ENCODE measurements around the gene COX5A. TPM values are rescaled to one million over a fixed set of nuclear protein-coding genes. Genes with fewer than 3 reads are reported as not detected.

The COX5A gene
- total and polyA plus RNA-seq, 2 of the 4 experiments (the other 2 are of a cell fraction), result 39.8 to 141 TPM

DNA sequence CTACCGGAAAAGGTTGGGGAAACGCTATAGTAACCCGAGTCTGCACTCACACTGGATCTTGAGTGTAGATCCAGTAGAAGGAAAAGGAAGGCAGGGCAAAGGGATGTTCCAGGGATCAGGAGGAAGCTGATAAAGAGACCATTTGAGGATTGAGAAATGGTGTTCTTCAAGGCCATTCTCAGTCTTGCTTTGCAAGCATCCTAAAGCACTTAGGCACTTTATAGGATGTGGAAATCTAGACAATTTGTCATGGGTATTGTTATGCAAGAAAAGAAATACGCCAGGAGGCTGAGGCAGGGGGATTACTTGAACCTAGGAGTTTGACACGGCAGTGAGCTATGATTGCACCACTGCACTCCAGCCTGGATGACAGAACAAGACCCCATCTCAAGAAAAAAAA lies 44.3 kb upstream of the COX5A start (continued):
- TF ChIP-seq, protein P1, sequence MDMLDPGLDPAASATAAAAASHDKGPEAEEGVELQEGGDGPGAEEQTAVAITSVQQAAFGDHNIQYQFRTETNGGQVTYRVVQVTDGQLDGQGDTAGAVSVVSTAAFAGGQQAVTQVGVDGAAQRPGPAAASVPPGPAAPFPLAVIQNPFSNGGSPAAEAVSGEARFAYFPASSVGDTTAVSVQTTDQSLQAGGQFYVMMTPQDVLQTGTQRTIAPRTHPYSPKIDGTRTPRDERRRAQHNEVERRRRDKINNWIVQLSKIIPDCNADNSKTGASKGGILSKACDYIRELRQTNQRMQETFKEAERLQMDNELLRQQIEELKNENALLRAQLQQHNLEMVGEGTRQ (IDR thresholded peaks at IDR 0.05; ENCODE audit: low read depth, low read length), result no peak
- TF ChIP-seq, protein P2, sequence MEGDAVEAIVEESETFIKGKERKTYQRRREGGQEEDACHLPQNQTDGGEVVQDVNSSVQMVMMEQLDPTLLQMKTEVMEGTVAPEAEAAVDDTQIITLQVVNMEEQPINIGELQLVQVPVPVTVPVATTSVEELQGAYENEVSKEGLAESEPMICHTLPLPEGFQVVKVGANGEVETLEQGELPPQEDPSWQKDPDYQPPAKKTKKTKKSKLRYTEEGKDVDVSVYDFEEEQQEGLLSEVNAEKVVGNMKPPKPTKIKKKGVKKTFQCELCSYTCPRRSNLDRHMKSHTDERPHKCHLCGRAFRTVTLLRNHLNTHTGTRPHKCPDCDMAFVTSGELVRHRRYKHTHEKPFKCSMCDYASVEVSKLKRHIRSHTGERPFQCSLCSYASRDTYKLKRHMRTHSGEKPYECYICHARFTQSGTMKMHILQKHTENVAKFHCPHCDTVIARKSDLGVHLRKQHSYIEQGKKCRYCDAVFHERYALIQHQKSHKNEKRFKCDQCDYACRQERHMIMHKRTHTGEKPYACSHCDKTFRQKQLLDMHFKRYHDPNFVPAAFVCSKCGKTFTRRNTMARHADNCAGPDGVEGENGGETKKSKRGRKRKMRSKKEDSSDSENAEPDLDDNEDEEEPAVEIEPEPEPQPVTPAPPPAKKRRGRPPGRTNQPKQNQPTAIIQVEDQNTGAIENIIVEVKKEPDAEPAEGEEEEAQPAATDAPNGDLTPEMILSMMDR (conservative IDR thresholded peaks at IDR 0.05; ENCODE audit: low read depth, low read length), result no peak
- no peak for TF ChIP-seq POLR2A (IDR thresholded peaks at IDR 0.05; ENCODE audit: low read depth, low read length)

DNA sequence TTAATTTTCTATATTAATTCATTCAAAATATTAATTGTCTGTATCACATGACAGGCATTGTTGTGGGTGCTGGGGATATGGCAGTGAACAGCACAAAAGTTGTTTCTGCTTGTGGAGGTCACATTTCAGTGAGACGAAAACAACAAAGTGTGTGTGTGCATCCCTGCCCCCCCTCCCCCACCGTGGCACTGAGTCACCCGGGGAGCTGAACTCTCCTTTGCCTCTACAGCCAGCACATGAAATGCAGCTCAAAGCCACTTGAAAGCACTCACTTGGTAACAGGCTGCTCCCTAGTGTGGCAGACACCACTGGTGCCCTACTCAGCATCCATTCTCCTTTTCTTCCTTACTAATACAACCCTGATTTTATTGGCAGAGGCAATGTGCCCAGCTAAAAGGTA lies 40.6 kb upstream of the COX5A start:
- H2BK15ac ChIP-seq (ENCODE audit: low read depth, low read length), result no peak overlapping the region
- H3K36me3 ChIP-seq (ENCODE audit: control insufficient read depth, insufficient read depth, low read length), result no peaks in the 10 kb centered on the region
- CTCF ChIA-PET, result no interaction called here
- H3K18ac ChIP-seq (ENCODE audit: low read depth, low read length), result no peak overlapping the region
- no peak overlapping the region for H3K4me2 ChIP-seq (ENCODE audit: low read depth, low read length)
- no peak overlapping the region for H3K4me3 ChIP-seq (ENCODE audit: insufficient read depth, low read depth, low read length)
- ATAC-seq (ENCODE audit: low read depth), result peak; percentile 64
- no peak overlapping the region for H4K91ac ChIP-seq (ENCODE audit: insufficient read depth, low read depth, low read length)
- H2BK20ac ChIP-seq (ENCODE audit: low read depth, low read length), result no peak overlapping the region
- no peak overlapping the region for H3K27ac ChIP-seq (ENCODE audit: insufficient read depth, low read length)
- H2BK5ac ChIP-seq (ENCODE audit: low read depth, low read length, poor library complexity, severe bottlenecking), result no peak overlapping the region
- no peak overlapping the region for H3K9ac ChIP-seq (ENCODE audit: low read depth, low read length)
- no peak overlapping the region for H2AK5ac ChIP-seq (ENCODE audit: low read depth, low read length)
- no TSS peak for BruUV-seq (replicated peaks)
- H2AFZ ChIP-seq (replicated peaks; ENCODE audit: low read length, poor library complexity), result no peak overlapping the region
- H2AK9ac ChIP-seq (replicated peaks; ENCODE audit: low read depth, low read length, poor library complexity), result no peak overlapping the region
- H3K14ac ChIP-seq (replicated peaks; ENCODE audit: low read depth, low read length), result no peak overlapping the region
- H3K79me1 ChIP-seq (ENCODE audit: low read depth in 1 of 2, low read length in 2 of 2), result no peaks in the 10 kb centered on the region
- H3K9me1 ChIP-seq (ENCODE audit: insufficient read depth, low read length), result no peaks in the 10 kb centered on the region
- H2BK120ac ChIP-seq (ENCODE audit: low read depth, low read length), result no peak overlapping the region
- H4K5ac ChIP-seq (ENCODE audit: low read depth, low read length), result no peak overlapping the region
- no peak overlapping the region for H3K4ac ChIP-seq (ENCODE audit: low read depth, low read length)
- dilution Hi-C loops (cut with HindIII; ENCODE audit: low sequenced_read_pairs, unreplicated experiment) (no loop called here), intact Hi-C loops (cut with micrococcal nuclease) (no loop called here), in situ Hi-C loops (cut with MboI; ENCODE audit: low sequenced_read_pairs) (no loop called here)
- H3K9me3 ChIP-seq (ENCODE audit: control insufficient read depth, insufficient read depth, low read length), result no peaks in the 10 kb centered on the region
- no peak overlapping the region for H3K23ac ChIP-seq (ENCODE audit: low read depth, low read length)
- POLR2A ChIA-PET (ENCODE audit: unreplicated experiment), result interaction anchor here (0.5 kb wide), 1 partner anchor 44 kb away, joined by 9 read pairs; no protein-coding TSS in a partner anchor
- WGBS, 2 experiments (ENCODE audit: extremely low coverage in 2 of 2, insufficient read length in 1 of 2), result no CpG with 5 or more reads among the region's 3 CpGs
- H3K4me1 ChIP-seq (ENCODE audit: control insufficient read depth, insufficient read depth, low read length), result peaks cover 2% of the 10 kb centered on the region; the same call in 1 of the 2 replicates
- no peak overlapping the region for H3K56ac ChIP-seq (ENCODE audit: extremely low read depth, insufficient read depth, low read length)
- H4K20me1 ChIP-seq (ENCODE audit: insufficient read depth, low read length), result no peaks in the 10 kb centered on the region
- H3K27me3 ChIP-seq (ENCODE audit: control insufficient read depth, insufficient read depth, low read length), result peaks cover 7% of the 10 kb centered on the region
- DNase-seq, result peak; percentile 22
- H4K8ac ChIP-seq (ENCODE audit: low read depth in 2 of 2, low read length in 2 of 2), result no peak overlapping the region
- TF ChIP-seq RFX5 (IDR thresholded peaks at IDR 0.05; ENCODE audit: low read depth, low read length) (no peak), MXI1 (IDR thresholded peaks at IDR 0.05; ENCODE audit: borderline replicate concordance, low read depth, low read length) (no peak), RCOR1 (IDR thresholded peaks at IDR 0.05; ENCODE audit: insufficient replicate concordance, low read length) (no peak), MAZ (IDR thresholded peaks at IDR 0.05; ENCODE audit: borderline replicate concordance, low read depth, low read length) (no peak), BHLHE40 (IDR thresholded peaks at IDR 0.05; ENCODE audit: low read depth, low read length) (no peak), NFE2L2 (IDR thresholded peaks at IDR 0.05; ENCODE audit: low read depth, low read length) (no peak), RAD21 (IDR thresholded peaks at IDR 0.05; ENCODE audit: low read length) (no peak), MAFK (IDR thresholded peaks at IDR 0.05; ENCODE audit: low read depth, low read length) (no peak)
- TF ChIP-seq, protein P2 (conservative IDR thresholded peaks at IDR 0.05; ENCODE audit: low read depth, low read length), result no peak
- TF ChIP-seq, protein P1 (IDR thresholded peaks at IDR 0.05; ENCODE audit: low read depth, low read length), result no peak
